Measurements from ENCODE around the gene SEMA6C. TPM values are rescaled to one million over a fixed set of nuclear protein-coding genes. Genes with fewer than 3 reads are reported as not detected.

Gene SEMA6C
- total and polyA plus RNA-seq, 4 donors, result 2.5 to 28.8 (median 16.7) TPM

Other genes with a start within 250 kb of the SEMA6C start
- gene SETDB1, start 220.3 kb downstream of the SEMA6C start, total RNA-seq, result 10 to 100 TPM; 33.5 to 56.2 TPM
- gene SETDB1, start 220.3 kb downstream of the SEMA6C start, polyA plus RNA-seq, result 10 to 100 TPM; 14.9 to 27.5 TPM
- gene CERS2, start 171.8 kb downstream of the SEMA6C start, total RNA-seq, result 100 to 1,000 TPM; 140 to 141 TPM
- 100 to 1,000 TPM; 106 to 133 TPM for gene CERS2, start 171.8 kb downstream of the SEMA6C start, polyA plus RNA-seq
- not detected for gene ANXA9, start 164.3 kb downstream of the SEMA6C start, total RNA-seq
- under 1 TPM in 1 of 2 donors, not detected in 1; 0.15 TPM for gene ANXA9, start 164.3 kb downstream of the SEMA6C start, polyA plus RNA-seq
- 10 to 100 TPM; 20.1 to 26.0 TPM for gene MINDY1, start 139.7 kb downstream of the SEMA6C start, total RNA-seq
- 10 to 100 TPM in 1 of 2 donors, 1 to 10 TPM in 1; 8.9 to 17.7 TPM for gene MINDY1, start 139.7 kb downstream of the SEMA6C start, polyA plus RNA-seq
- 10 to 100 TPM; 14.8 TPM for gene PRUNE1, start 138.2 kb downstream of the SEMA6C start, total RNA-seq
- 10 to 100 TPM; 10.5 to 16.8 TPM for gene PRUNE1, start 138.2 kb downstream of the SEMA6C start, polyA plus RNA-seq
- under 1 TPM; 0.29 to 0.54 TPM for gene BNIPL, start 110.0 kb downstream of the SEMA6C start, total RNA-seq
- gene BNIPL, start 110.0 kb downstream of the SEMA6C start, polyA plus RNA-seq, result under 1 TPM in 1 of 2 donors, not detected in 1; 0.38 TPM
- 1 to 10 TPM; 3.0 to 3.8 TPM for gene C1orf56, start 98.9 kb downstream of the SEMA6C start, total RNA-seq
- 1 to 10 TPM; 1.8 to 2.6 TPM for gene C1orf56, start 98.9 kb downstream of the SEMA6C start, polyA plus RNA-seq
- gene CDC42SE1, start 87.0 kb downstream of the SEMA6C start, total RNA-seq, result 100 to 1,000 TPM; 102 TPM
- 10 to 100 TPM; 30.1 to 82.4 TPM for gene CDC42SE1, start 87.0 kb downstream of the SEMA6C start, polyA plus RNA-seq
- 1 to 10 TPM; 2.4 to 2.5 TPM for gene MLLT11, start 86.2 kb downstream of the SEMA6C start, total RNA-seq
- gene MLLT11, start 86.2 kb downstream of the SEMA6C start, polyA plus RNA-seq, result 1 to 10 TPM; 4.3 to 6.9 TPM
- gene GABPB2, start 75.9 kb downstream of the SEMA6C start, total RNA-seq, result 10 to 100 TPM; 16.0 to 22.2 TPM
- 10 to 100 TPM in 1 of 2 donors, 1 to 10 TPM in 1; 6.9 to 15.0 TPM for gene GABPB2, start 75.9 kb downstream of the SEMA6C start, polyA plus RNA-seq
- gene TNFAIP8L2, start 10.0 kb upstream of the SEMA6C start, total RNA-seq, result 1 to 10 TPM; 4.1 TPM
- gene TNFAIP8L2, start 10.0 kb upstream of the SEMA6C start, polyA plus RNA-seq, result 1 to 10 TPM; 4.1 to 7.1 TPM
- 1 to 10 TPM; 7.3 to 9.6 TPM for gene LYSMD1, start 19.3 kb upstream of the SEMA6C start, total RNA-seq
- 1 to 10 TPM; 4.4 to 7.5 TPM for gene LYSMD1, start 19.3 kb upstream of the SEMA6C start, polyA plus RNA-seq
- gene SCNM1, start 19.5 kb upstream of the SEMA6C start, total RNA-seq, result 10 to 100 TPM; 27.3 to 33.8 TPM
- 10 to 100 TPM; 39.3 to 58.4 TPM for gene SCNM1, start 19.5 kb upstream of the SEMA6C start, polyA plus RNA-seq
- gene TMOD4, start 29.4 kb upstream of the SEMA6C start, total RNA-seq, result under 1 TPM in 1 of 2 donors, not detected in 1; 0.78 TPM
- under 1 TPM in 1 of 2 donors, not detected in 1; 0.69 TPM for gene TMOD4, start 29.4 kb upstream of the SEMA6C start, polyA plus RNA-seq
- 10 to 100 TPM; 37.1 to 40.8 TPM for gene VPS72, start 43.6 kb upstream of the SEMA6C start, total RNA-seq
- gene VPS72, start 43.6 kb upstream of the SEMA6C start, polyA plus RNA-seq, result 10 to 100 TPM; 26.7 to 28.7 TPM
- 10 to 100 TPM; 64.0 to 67.6 TPM for gene PIP5K1A, start 51.9 kb upstream of the SEMA6C start, total RNA-seq
- gene PIP5K1A, start 51.9 kb upstream of the SEMA6C start, polyA plus RNA-seq, result 10 to 100 TPM; 16.5 to 22.7 TPM
- gene PSMD4, start 108.1 kb upstream of the SEMA6C start, total RNA-seq, result 100 to 1,000 TPM; 115 to 118 TPM
- gene PSMD4, start 108.1 kb upstream of the SEMA6C start, polyA plus RNA-seq, result 100 to 1,000 TPM; 144 to 162 TPM
- gene ZNF687, start 135.7 kb upstream of the SEMA6C start, total RNA-seq, result 10 to 100 TPM; 18.4 to 24.0 TPM
- 1 to 10 TPM; 7.7 to 9.6 TPM for gene ZNF687, start 135.7 kb upstream of the SEMA6C start, polyA plus RNA-seq
- 10 to 100 TPM; 49.0 to 60.9 TPM for gene PI4KB, start 180.8 kb upstream of the SEMA6C start, total RNA-seq
- 10 to 100 TPM; 12.9 to 41.4 TPM for gene PI4KB, start 180.8 kb upstream of the SEMA6C start, polyA plus RNA-seq
- 10 to 100 TPM; 38.0 to 51.6 TPM for gene RFX5, start 200.6 kb upstream of the SEMA6C start, total RNA-seq
- gene RFX5, start 200.6 kb upstream of the SEMA6C start, polyA plus RNA-seq, result 10 to 100 TPM; 14.3 to 26.3 TPM
- gene SELENBP1, start 226.1 kb upstream of the SEMA6C start, total RNA-seq, result 10 to 100 TPM; 24.5 to 66.3 TPM
- 100 to 1,000 TPM in 1 of 2 donors, 10 to 100 TPM in 1; 48.3 to 171 TPM for gene SELENBP1, start 226.1 kb upstream of the SEMA6C start, polyA plus RNA-seq